Measurements from ENCODE around the gene DNAH8. TPM values are rescaled to one million over a fixed set of nuclear protein-coding genes. Genes with fewer than 3 reads are reported as not detected.

DNAH8 gene
- polyA plus RNA-seq, 10 donors: 0.45 to 4.9 (median 1.8) TPM

GRCh38 chr6:39072830-39073229, 357.7 kb downstream of the DNAH8 start:
- no peak for DNase-seq

GRCh38 chr6:39073471-39074355, 358.6 kb downstream of the DNAH8 start:
- DNase-seq: no peak

GRCh38 chr6:39074486-39074885, 359.4 kb downstream of the DNAH8 start:
- DNase-seq: no peak

GRCh38 chr6:39075010-39075686, 360.0 kb downstream of the DNAH8 start:
- no peak for DNase-seq

- DNase-seq: no peak
Measured at GRCh38 chr6:39075807-39076622, 360.9 kb downstream of the DNAH8 start.

GRCh38 chr6:39076623-39077535, 361.8 kb downstream of the DNAH8 start:
- DNase-seq: no peak

GRCh38 chr6:39077882-39078594, 362.9 kb downstream of the DNAH8 start:
- DNase-seq: no peak

DNA sequence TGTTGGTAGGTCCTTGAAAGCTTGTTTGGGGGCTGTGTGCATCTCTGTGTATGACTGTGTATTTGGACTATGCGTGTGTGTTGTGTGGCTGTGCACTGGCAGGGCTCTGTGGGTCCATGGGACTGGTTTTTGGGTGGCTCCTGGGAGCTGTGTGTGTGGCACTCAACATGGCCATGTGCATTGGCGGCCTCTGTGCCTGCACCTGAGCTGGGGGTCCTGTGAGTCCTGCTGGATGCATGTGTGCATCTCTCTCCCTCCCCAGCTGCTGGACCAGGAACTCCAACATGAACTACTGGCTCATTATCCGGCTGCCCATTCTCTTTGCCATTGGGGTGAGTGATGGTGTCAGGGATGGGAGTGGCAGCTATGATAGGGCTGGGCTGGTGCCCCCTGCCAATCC, 363.6 kb downstream of the DNAH8 start:
- no peak for DNase-seq

- DNase-seq: no peak
Measured at GRCh38 chr6:39079197-39080125, 364.4 kb downstream of the DNAH8 start.

Other genes starting within 250 kb of the DNAH8 start
- 10 to 100 TPM in 1 of 10 donors, 1 to 10 TPM in 9; 6.0 to 10.0 (median 7.0) TPM for gene BTBD9, start 75.4 kb upstream of the DNAH8 start, polyA plus RNA-seq (ENCODE audit: insufficient read length in 10 of 10)
- gene GLO1, start 12.2 kb upstream of the DNAH8 start, polyA plus RNA-seq (ENCODE audit: insufficient read length in 10 of 10): 100 to 1,000 TPM in 9 of 10 donors, 10 to 100 TPM in 1; 99.6 to 150 (median 115) TPM